Astrocyte (in vitro differentiated cells and primary cell): ENCODE data around the gene ZNF19.

ENCODE experiments used
- EZH2 ChIP-seq: IDR thresholded peaks from 2 replicates; pipeline ENCODE4 v1.6.1; 2012; ENCODE audit warnings: mild to moderate bottlenecking, low read length, inconsistent platforms; ENCODE audit not compliant: insufficient read depth
- TF ChIP-seq, protein P1 (sequence below): IDR thresholded peaks from 2 replicates; pipeline ENCODE4 v1.5.1; 2011; ENCODE audit warnings: low read depth, mild to moderate bottlenecking, inconsistent platforms, low read length, moderate library complexity; ENCODE audit not compliant: insufficient read depth

DNA sequence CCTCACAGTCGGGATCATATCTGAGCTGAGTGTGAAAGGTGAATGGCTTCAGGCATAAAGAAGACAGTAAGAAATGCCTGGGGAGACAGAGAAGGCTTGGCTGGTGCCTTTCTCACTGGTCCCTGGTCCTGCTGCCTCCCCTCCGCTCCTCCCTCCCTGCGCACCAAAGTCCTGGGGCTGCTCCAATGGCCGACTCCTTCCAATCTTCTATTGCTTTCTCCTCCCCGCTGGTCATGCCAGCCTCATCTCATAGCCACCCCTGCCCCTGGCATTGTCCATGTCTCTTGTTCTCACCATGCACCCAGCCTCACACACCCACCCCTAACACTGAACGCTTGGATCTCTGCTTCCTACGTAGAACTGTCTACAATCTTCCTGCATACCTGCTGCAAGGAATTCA, 65.3 kb downstream of the ZNF19 start:
- TF ChIP-seq, protein P1, sequence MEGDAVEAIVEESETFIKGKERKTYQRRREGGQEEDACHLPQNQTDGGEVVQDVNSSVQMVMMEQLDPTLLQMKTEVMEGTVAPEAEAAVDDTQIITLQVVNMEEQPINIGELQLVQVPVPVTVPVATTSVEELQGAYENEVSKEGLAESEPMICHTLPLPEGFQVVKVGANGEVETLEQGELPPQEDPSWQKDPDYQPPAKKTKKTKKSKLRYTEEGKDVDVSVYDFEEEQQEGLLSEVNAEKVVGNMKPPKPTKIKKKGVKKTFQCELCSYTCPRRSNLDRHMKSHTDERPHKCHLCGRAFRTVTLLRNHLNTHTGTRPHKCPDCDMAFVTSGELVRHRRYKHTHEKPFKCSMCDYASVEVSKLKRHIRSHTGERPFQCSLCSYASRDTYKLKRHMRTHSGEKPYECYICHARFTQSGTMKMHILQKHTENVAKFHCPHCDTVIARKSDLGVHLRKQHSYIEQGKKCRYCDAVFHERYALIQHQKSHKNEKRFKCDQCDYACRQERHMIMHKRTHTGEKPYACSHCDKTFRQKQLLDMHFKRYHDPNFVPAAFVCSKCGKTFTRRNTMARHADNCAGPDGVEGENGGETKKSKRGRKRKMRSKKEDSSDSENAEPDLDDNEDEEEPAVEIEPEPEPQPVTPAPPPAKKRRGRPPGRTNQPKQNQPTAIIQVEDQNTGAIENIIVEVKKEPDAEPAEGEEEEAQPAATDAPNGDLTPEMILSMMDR: no peak
- TF ChIP-seq EZH2: no peak
